ENCODE results near the gene NR1H4.
"Not testable (repeated sequence)": the region's sequence is repeated elsewhere in the genome, so short reads cannot be mapped to it uniquely, and the experiment has no call there.

Gene NR1H4

DNA sequence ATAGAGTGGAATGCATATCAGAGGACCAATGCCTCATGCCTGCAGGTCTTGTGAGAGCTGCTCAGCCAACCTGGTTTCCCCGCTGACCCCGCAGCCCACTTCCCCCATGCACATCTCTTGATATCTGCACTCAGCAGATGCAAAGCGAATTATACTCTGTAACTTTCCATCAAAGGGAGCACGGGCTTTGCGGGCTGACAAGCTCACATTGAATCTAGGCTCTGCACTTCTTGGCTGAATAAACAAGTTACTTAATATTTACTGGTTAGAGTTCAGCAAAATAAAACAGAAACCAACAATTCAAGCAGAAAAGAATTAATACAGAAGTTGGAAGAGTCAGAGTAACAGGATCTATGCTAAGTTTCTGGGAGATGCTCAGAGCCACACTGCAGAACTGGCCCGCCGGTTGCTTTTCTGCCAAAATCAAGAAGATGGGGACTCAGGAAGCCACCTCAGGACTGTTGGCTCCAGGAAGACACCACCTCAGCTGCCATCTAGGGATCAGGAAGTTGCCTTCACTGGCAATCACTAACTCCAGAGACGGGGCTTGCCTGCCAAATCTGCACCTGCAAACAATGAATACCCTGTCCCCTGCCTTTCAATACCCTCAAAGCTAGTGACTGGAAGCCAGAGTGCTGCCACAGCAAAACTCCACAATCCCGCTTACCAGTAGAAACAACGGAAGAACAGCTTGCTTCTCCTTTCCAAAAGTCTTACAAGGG, 46.5 kb downstream of the NR1H4 start:
- DNase-seq: no peak

- no peak for DNase-seq
These were observed 48.3 kb downstream of the NR1H4 start for GRCh38 chr12:100521958-100522357.

DNA sequence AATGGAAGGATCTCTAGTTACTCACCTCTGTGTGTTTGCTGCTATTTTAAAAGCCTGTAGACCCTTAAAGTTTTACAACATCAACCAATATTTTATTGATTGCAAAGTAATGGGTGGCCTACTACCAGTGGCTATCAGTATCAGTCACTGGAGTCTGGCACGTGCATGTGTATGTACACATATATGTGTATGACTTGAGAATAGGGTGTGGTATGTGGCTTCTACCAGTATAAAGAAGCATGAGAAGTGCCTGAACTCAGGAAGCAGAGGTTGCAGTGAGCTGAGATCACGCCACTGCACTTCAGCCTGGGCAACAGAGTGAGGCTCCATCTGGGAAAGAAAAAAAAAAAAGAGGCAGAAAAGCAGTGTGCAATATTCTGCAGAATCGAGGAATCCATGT, 54.4 kb downstream of the NR1H4 start:
- DNase-seq: no peak

DNA sequence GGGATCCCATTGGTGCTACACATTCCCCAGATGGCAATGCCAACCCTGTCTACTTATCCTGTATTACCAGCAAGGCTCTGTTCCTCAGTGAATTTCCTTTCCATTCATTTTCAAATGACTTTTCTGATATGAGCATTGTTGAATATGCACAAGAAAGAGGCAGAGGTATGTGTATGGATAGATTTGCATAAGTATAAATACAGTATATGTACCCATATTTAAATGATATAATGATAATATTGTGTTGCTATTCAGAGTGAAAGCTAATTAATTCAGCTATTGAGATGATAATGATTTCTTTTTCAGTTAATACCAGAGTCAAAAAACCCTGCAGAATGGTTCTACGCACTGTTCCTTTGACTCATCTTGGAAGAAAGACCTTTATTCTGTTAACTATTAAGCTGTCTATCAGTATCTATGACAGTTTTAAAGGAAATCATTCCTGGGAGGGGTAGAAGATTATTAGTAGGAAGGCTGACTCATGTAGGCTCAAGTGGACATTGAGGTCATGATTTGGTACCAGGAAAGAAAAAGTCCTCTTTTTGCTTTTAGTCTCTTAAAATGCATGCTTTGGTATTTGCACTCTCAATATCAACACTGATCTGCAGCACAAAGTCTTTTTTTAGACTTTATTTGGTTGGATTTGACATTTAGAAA, 54.9 kb downstream of the NR1H4 start:
- DNase-seq: no peak

- DNase-seq: no peak
These were observed 56.2 kb downstream of the NR1H4 start for GRCh38 chr12:100529756-100530350.

GRCh38 chr12:100533376-100533775, 59.7 kb downstream of the NR1H4 start:
- no peak for DNase-seq

GRCh38 chr12:100534625-100535227, 61.1 kb downstream of the NR1H4 start:
- DNase-seq: no peak

GRCh38 chr12:100539202-100539601, 65.5 kb downstream of the NR1H4 start:
- DNase-seq: peak; percentile 46

DNA sequence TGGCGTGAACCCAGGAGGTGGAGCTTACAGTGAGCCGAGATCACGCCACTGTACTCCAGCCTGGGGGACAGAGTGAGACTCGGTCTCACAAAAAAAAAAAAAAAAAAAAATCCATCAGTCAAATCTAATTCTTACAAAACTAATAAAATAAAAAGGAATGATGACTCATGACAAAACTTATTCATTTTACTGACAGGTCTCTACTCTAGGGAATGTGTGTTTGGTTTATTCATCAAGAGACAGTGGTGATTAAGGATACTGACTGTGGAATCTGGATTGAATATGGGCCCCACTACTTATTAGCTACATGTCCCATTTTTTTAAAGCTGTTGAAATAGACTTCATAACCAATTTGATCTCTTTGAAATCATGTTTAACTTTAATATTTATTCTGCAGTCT, 70.5 kb downstream of the NR1H4 start:
- DNase-seq: no peak

GRCh38 chr12:100545092-100545491, 71.4 kb downstream of the NR1H4 start:
- no peak for DNase-seq

- DNase-seq: no peak
These were observed 80.3 kb downstream of the NR1H4 start for GRCh38 chr12:100553936-100554335.

GRCh38 chr12:100554608-100555077, 81.0 kb downstream of the NR1H4 start:
- DNase-seq: peak; percentile 89

GRCh38 chr12:100555722-100556121, 82.1 kb downstream of the NR1H4 start:
- no peak for DNase-seq

DNA sequence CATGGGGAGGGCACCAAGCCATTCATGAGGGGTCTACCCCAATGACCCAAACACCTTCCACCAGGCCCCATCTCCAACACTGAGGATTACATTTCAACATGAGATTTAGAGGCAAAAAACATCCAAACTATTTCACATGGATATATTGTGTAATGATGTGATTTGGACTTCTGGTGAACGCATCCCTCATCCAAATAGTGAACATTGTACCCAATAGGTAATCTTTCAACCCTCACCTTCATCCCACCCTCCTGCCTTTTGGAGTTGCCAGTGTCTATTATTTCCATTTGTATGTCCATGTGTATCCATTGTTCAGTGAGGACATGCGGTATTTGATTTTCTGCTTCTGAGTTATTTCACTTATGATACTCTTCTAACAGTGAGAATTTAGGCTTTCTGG, 83.7 kb downstream of the NR1H4 start:
- no peak for DNase-seq

DNA sequence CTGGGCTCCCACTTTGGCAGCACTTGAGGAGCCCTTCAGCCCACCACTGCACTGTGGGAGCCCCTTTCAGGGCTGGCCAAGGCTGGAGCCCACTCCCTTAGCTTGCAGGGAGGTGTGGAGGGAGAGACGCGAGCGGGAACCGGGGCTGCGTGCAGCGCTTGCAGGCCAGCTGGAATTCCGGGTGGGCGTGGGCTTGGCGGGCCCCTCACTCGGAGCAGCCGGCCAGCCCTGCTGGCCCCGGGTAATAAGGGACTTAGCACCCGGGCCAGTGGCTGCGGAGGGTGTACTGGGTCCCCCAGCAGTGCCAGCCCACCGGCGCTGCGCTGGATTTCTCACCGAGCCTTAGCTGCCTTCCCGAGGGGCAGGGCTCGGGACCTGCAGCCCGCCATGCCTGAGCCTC, 85.6 kb downstream of the NR1H4 start:
- DNase-seq: not testable (repeated sequence)

DNA sequence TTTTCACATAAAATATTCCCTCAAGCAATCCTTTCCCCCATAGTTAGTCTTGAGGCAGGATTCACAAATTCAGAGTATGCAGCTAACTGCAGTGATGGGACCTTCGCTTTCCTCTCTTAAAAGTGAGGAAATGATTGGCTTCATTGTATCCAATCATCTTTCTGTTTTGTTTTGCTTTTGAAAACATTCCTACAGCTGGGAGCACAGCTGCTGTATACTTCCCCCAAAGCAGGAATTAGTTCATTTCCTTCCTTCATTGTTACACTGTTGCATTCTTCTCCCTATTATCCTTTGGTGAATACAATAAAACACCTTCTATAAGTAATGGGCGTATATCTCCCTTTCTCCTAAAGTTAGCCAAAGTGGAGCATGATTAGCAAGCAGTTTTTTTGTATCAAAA, 90.4 kb downstream of the NR1H4 start:
- no peak for DNase-seq

DNA sequence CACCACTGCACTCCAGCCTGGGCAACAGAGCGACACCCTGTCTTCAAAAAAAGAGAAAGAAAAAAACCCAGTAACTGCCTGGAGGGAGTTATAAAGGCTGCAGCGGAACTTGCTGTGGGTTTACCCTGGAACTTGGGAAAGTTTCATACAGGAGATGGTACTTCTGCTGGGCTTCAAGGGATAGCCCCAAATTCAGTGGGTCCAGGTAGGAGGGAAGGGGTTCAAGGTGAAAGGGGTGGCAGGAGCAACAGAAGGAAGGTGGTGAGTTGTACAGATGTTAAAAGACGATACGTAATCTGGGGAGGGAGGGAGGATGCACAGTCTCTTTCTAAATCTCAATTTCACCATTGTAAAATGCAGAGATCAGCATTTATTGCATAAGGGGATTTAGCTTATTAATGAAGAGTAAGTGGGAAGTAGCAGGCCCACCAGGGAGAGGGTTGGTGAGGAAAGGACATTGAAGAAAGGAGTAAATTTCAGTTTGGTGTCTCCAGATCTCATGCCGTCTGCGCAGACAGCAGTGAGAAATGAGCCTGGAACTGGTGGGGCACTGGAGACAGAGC, 91.3 kb downstream of the NR1H4 start:
- DNase-seq: no peak

GRCh38 chr12:100565987-100566545, 92.4 kb downstream of the NR1H4 start:
- no peak for DNase-seq

- DNase-seq: peak; percentile 26
These were observed 93.4 kb downstream of the NR1H4 start for GRCh38 chr12:100566887-100567637.

DNA sequence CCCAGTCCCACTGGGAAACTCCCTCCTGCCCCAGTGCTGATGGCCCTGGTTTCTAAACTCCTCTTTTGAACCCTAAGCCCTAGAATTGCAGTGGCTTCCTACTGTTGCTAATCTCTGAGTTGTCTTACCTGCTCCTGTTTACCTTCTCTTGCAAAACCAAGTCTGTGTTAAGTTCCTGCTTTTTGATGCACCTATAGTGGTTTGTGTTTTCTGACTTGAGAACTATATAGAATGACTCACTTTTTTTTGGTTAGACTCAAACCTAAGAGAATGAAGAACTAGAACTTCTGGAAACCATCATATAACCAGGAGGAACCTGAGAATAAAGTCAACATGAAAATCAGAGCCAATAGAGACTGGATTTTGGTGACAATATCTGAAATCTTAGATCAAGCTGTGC, 94.3 kb downstream of the NR1H4 start:
- no peak for DNase-seq

- no peak for DNase-seq
These were observed 98.5 kb downstream of the NR1H4 start for GRCh38 chr12:100572184-100572583.
